Activated CD4-positive, alpha-beta T cell treated with anti-CD3 and anti-CD28 coated beads, Interleukin-2, amount 10 ng/mL, durations not matched to agents 24 days and 14 days (primary cell): ENCODE data around the gene TSPAN10. TPM values are rescaled to one million over a fixed set of nuclear protein-coding genes. Genes with fewer than 3 reads are reported as not detected.

Experiments used
- DNase-seq: peaks from one replicate; pipeline ENCODE4 v3.0.0; 2022
- H3K27ac Mint-ChIP-seq: one replicate; pipeline ENCODE4 v1.8.0; 2022; ENCODE audit warnings: mild to moderate bottlenecking, mixed read lengths
- H3K27me3 Mint-ChIP-seq: one replicate; pipeline ENCODE4 v1.8.0; 2022; ENCODE audit warnings: mixed read lengths
- H3K36me3 Mint-ChIP-seq: one replicate; pipeline ENCODE4 v1.8.0; 2022; ENCODE audit warnings: low read depth, mild to moderate bottlenecking, mixed read lengths
- H3K4me1 Mint-ChIP-seq: one replicate; pipeline ENCODE4 v1.8.0; 2021; ENCODE audit warnings: mixed read lengths
- H3K4me3 Mint-ChIP-seq: one replicate; pipeline ENCODE4 v1.8.0; 2022; ENCODE audit warnings: mild to moderate bottlenecking, moderate library complexity, mixed read lengths
- H3K9me3 Mint-ChIP-seq: one replicate; pipeline ENCODE4 v1.8.0; 2021; ENCODE audit warnings: mixed read lengths
- intact Hi-C: fragments of 100-400 bp; cut with micrococcal nuclease; formaldehyde crosslinking; loops from one replicate; pipeline ENCODE4 v1.15.1; 2023
- total RNA-seq: library from RNA; stranded (reverse); gene quantifications from 2 replicates; pipeline ENCODE4 v1.2.3, GENCODE V29; 2022

TSPAN10 gene
- 0.14 and 0.37 TPM in 2 replicates for total RNA-seq

DNA sequence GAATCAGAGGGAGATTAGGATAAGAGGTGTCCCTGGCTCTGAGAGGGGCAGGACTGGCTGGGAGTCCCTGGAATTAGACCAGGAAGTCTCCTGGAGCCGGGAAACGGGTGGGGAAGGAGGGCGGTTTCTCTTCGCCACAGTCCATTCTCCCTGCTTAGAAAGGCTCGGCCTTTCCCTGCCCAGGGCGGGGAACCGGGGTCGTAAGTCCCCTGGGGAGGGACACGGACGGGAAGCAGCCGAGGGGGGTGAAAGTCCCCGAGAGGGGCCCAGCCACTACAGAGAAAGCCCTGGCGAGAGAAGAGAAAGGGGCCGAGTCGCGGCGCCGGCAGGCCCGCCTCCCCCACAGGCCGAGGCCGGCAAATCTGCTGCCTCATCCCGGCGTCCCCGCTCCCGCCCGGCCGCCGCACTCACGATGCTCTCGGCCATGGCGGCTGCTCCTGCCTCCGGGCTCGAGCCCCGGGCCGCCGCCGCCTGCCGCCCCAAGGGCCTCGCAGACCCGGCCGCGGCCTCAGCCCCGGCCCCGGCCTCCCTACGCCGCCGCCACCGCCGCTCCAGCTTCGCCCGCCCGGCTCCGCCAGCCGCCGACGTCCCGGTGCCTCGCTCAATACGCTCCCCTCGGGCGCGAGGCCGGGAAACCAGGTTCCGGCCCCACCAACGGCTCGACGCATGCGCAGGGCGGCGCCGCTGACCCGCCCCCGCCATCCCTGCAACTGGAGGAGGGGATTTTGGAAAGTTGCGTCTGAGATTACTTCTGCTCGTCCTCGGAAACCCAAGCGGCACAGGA lies at the start of gene TSPAN10, which contains the start of gene NPLOC4:
TSS of gene TSPAN10 (plus strand) at position 692 of the 784 bp plus-strand sequence. CDS start 5,217 bp downstream, outside the sequence.
TSS of gene NPLOC4 (minus strand) at position 608 of the 784 bp plus-strand sequence. CDS start at position 426, 182 bp downstream.
- intact Hi-C loops, result loop anchor here (1.0 kb wide), 1 partner anchor 30 kb away; the partner anchor contains the start of genes CCDC137 and OXLD1
- Mint-ChIP-seq H3K9me3 (no peaks in the 10 kb centered on the region), H3K36me3 (peaks cover 12% of the 10 kb centered on the region), H3K27me3 (no peaks in the 10 kb centered on the region), H3K4me1 (peaks cover 14% of the 10 kb centered on the region), H3K27ac (peak within 1 kb of the TSS; percentile 91), H3K4me3 (peak within 1 kb of the TSS; percentile 97)
- DNase-seq, result peak; percentile 96

DNA sequence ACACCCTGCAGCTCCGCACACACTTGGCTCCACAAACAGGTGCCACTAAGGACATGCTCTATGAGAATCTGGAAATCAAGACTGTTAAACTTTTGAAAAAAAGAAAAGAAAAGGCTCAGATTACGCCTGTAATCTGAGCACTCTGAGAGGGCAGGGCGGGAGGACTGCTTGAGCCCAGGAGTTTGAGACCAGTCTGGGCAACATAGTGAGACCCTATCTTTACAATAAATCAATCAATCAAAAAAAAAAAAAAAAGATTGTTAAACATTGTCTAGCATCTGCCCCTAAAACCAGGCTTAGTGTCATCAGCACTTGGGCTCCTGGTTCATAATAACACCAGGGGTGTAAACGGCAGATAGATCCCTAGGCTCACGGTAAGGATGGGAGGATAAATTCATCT lies 47.4 kb upstream of the TSPAN10 start:
- Mint-ChIP-seq H3K4me1 (peaks cover 1% of the 10 kb centered on the region), H3K9me3 (no peaks in the 10 kb centered on the region), H3K4me3 (no peak overlapping the region), H3K36me3 (peaks cover 62% of the 10 kb centered on the region), H3K27me3 (no peaks in the 10 kb centered on the region), H3K27ac (no peak overlapping the region)
- intact Hi-C loops, result no loop called here
- no peak for DNase-seq

GRCh38 chr17:81590121-81590520 lies 46.9 kb upstream of the TSPAN10 start:
- no peaks in the 10 kb centered on the region for H3K9me3 Mint-ChIP-seq
- DNase-seq, result no peak
- no peak overlapping the region for H3K27ac Mint-ChIP-seq
- H3K4me3 Mint-ChIP-seq, result no peak overlapping the region
- intact Hi-C loops, result no loop called here
- peaks cover 1% of the 10 kb centered on the region for H3K4me1 Mint-ChIP-seq
- H3K36me3 Mint-ChIP-seq, result peaks cover 61% of the 10 kb centered on the region
- no peaks in the 10 kb centered on the region for H3K27me3 Mint-ChIP-seq

- Mint-ChIP-seq H3K27ac (no peak overlapping the region), H3K4me1 (peaks cover 1% of the 10 kb centered on the region), H3K27me3 (no peaks in the 10 kb centered on the region), H3K9me3 (no peaks in the 10 kb centered on the region), H3K4me3 (no peak overlapping the region), H3K36me3 (peaks cover 51% of the 10 kb centered on the region)
- no peak for DNase-seq
- intact Hi-C loops, result no loop called here
Measured at GRCh38 chr17:81591971-81592370, 45.0 kb upstream of the TSPAN10 start.

DNA sequence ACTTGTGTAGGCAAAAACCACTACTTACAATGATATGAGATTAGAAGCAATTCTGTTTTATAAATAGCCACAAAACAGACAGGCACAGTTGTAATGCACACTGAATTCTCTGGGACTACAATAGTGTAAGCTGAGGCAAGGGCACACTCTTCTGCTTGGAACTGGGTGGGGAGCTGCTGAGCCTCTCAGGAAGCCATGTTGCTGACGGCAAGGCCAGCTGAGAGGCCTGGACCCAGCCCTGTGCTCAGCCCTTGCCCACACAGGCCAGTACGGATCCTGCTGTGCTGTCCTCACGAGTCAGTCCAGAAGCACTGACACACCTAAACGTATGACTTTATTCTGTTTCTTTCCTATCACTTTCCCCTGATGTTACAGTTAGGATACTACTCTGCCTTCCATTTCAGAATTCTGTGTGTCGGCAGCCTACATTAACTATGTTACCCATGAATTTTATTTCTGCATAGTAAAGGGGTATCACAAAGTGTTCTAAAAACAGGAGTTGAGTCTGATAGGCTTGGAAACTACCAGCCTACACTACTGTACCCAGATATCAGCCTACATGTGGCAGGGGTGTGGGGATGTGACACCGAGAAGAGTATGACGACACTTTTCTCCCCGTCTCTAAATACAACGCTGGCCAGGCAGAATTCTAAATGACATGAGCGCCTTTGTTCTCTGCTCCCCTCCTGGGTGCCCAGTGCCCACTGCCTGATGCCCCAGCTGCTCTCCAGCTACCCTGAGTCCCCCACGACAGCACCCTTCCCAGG lies 43.7 kb upstream of the TSPAN10 start:
- Mint-ChIP-seq H3K36me3 (peaks cover 49% of the 10 kb centered on the region), H3K27me3 (no peaks in the 10 kb centered on the region), H3K27ac (no peak overlapping the region), H3K9me3 (no peaks in the 10 kb centered on the region), H3K4me3 (no peak overlapping the region), H3K4me1 (peaks cover 3% of the 10 kb centered on the region)
- no peak for DNase-seq
- intact Hi-C loops, result no loop called here

GRCh38 chr17:81599719-81600486 lies 37.1 kb upstream of the TSPAN10 start:
- H3K4me3 Mint-ChIP-seq, result no peak overlapping the region
- H3K27me3 Mint-ChIP-seq, result no peaks in the 10 kb centered on the region
- peaks cover 48% of the 10 kb centered on the region for H3K36me3 Mint-ChIP-seq
- H3K4me1 Mint-ChIP-seq, result peaks cover 9% of the 10 kb centered on the region
- DNase-seq, result no peak
- H3K27ac Mint-ChIP-seq, result no peak overlapping the region
- H3K9me3 Mint-ChIP-seq, result no peaks in the 10 kb centered on the region
- intact Hi-C loops, result no loop called here

- no peaks in the 10 kb centered on the region for H3K9me3 Mint-ChIP-seq
- DNase-seq, result peak; percentile 85
- no peaks in the 10 kb centered on the region for H3K27me3 Mint-ChIP-seq
- H3K36me3 Mint-ChIP-seq, result peaks cover 53% of the 10 kb centered on the region
- no peak overlapping the region for H3K27ac Mint-ChIP-seq
- intact Hi-C loops, result no loop called here
- H3K4me3 Mint-ChIP-seq, result no peak overlapping the region
- H3K4me1 Mint-ChIP-seq, result peaks cover 9% of the 10 kb centered on the region
Measured at GRCh38 chr17:81601525-81602120, 35.4 kb upstream of the TSPAN10 start.

GRCh38 chr17:81603846-81604610 lies 33.0 kb upstream of the TSPAN10 start:
- Mint-ChIP-seq H3K27me3 (no peaks in the 10 kb centered on the region), H3K36me3 (peaks cover 50% of the 10 kb centered on the region), H3K4me3 (no peak overlapping the region), H3K9me3 (no peaks in the 10 kb centered on the region), H3K4me1 (peaks cover 6% of the 10 kb centered on the region), H3K27ac (peak overlapping the region; percentile 54)
- intact Hi-C loops, result no loop called here
- DNase-seq, result no peak

GRCh38 chr17:81607431-81607830 lies 29.6 kb upstream of the TSPAN10 start:
- Mint-ChIP-seq H3K4me1 (no peaks in the 10 kb centered on the region), H3K9me3 (no peaks in the 10 kb centered on the region), H3K4me3 (no peak overlapping the region), H3K27ac (no peak overlapping the region), H3K27me3 (no peaks in the 10 kb centered on the region), H3K36me3 (peaks cover 48% of the 10 kb centered on the region)
- no peak for DNase-seq
- intact Hi-C loops, result no loop called here

DNA sequence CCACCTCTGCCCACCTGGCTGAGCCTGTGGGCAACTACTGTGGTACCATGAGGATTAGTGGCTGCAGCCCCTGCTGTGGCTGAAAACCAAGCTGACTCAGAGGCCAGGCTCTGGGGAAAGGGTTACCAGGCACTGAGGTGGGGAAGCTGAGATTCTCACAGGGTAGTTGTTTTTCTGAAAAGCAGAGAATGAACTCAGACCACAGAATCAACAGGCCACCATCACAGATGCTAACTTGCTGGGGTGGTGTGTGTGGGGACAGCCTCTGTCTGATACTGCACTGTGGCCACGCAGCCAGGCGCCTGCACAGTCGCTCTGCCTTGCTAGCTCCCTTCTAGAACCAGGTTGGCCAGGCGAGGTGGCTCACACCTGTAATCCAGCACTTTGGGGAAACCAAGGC lies 28.9 kb upstream of the TSPAN10 start:
- Mint-ChIP-seq H3K36me3 (peaks cover 50% of the 10 kb centered on the region), H3K4me3 (no peak overlapping the region), H3K27ac (no peak overlapping the region), H3K27me3 (no peaks in the 10 kb centered on the region), H3K9me3 (no peaks in the 10 kb centered on the region), H3K4me1 (no peaks in the 10 kb centered on the region)
- no peak for DNase-seq
- intact Hi-C loops, result no loop called here

DNA sequence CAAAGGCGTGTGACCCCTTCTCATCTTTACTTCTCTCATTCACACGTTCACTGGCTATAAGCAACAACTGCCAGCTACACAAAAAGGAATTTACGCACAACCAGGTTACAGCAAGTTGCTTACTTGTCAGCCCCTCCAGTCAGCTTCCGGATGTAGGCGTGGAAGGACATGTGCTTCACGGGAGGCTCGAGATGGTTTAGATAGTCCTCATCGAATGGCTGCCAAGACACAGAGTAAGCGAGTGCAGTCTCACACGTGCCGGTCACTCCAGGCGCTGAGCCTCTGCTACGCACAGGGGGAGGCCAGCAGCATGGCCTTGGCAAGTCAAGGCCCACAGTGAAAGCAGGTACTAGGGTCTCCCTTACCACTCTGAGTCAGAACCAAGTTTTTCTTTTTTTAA lies 28.4 kb upstream of the TSPAN10 start:
- H3K4me3 Mint-ChIP-seq, result no peak overlapping the region
- no peak for DNase-seq
- H3K36me3 Mint-ChIP-seq, result peaks cover 51% of the 10 kb centered on the region
- H3K27ac Mint-ChIP-seq, result no peak overlapping the region
- H3K9me3 Mint-ChIP-seq, result no peaks in the 10 kb centered on the region
- intact Hi-C loops, result no loop called here
- no peaks in the 10 kb centered on the region for H3K27me3 Mint-ChIP-seq
- no peaks in the 10 kb centered on the region for H3K4me1 Mint-ChIP-seq

DNA sequence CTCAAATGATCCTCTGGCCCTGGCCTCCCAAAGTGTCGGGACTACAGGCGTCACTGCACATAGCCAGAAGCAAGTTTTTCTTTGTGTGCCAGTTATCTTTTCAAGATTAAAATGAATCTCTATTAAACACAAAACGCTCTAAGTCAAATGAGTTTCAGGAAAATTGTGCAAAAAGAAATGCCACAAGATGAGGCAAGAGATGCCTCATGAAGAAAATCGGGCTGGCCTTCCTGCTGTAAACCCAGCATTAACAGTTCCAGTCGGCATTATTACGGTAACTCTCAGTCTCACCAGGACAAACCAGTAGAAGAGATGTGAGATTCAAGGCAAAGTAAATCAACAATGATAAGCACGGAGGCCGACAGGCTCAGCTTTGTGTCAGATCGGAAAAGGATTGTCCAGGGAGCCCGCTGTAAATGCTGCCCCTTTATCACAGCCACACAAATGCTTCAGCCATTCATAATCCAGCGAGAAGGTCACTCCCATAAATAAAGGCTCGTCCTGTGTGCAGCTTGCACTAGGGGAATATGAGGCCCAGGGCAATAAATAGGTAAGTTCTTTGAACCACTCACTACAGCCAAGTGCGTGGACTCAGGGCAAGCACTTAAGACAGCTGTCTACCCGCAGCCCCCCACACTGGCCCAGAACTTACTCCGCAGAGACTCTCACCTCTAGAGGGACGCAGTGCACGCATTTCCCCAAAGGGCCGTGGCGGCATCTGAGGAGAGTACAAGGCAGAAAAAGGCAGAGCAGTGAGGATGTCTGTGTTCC lies 27.3 kb upstream of the TSPAN10 start:
- peaks cover 6% of the 10 kb centered on the region for H3K4me1 Mint-ChIP-seq
- H3K9me3 Mint-ChIP-seq, result no peaks in the 10 kb centered on the region
- intact Hi-C loops, result no loop called here
- H3K36me3 Mint-ChIP-seq, result peaks cover 50% of the 10 kb centered on the region
- no peak overlapping the region for H3K27ac Mint-ChIP-seq
- H3K27me3 Mint-ChIP-seq, result no peaks in the 10 kb centered on the region
- H3K4me3 Mint-ChIP-seq, result no peak overlapping the region
- DNase-seq, result no peak
